Panc1 (cell line): ENCODE results near the gene PARP12. TPM values are rescaled to one million over a fixed set of nuclear protein-coding genes. Genes with fewer than 3 reads are reported as not detected.

ENCODE experiments used
- ATAC-seq: fragments of 200-7000 bp; cut with Tn5 transposase; 2 replicates; pipeline ENCODE4 v1.9.1; 2020; ENCODE audit warnings: mild to moderate bottlenecking, moderate library complexity
- BruUV-seq: library from RNA; stranded (reverse); fragments of 400-500 nt; replicated peaks from 2 replicates; lab custom pipeline; 2021; lab: Mats Ljungman, UMichigan
- CTCF ChIA-PET: fragments of 300-600 bp; sonication (Branson Sonifier 250); formaldehyde crosslinking; loops from one replicate; lab custom pipeline; 2022; ENCODE audit warnings: antibody characterized with exemption; lab: Charles Lee
- POLR2A ChIA-PET: fragments of 300-600 bp; sonication (Branson Sonifier 250); formaldehyde crosslinking; loops from one replicate; lab custom pipeline; 2022; ENCODE audit warnings: antibody characterized with exemption; lab: Charles Lee
- DNase-seq: peaks from one replicate; pipeline ENCODE4 v3.0.0-alpha.2; 2010; ENCODE audit warnings: low read depth, low spot score
- H3K27ac ChIP-seq: 2 replicates; pipeline ENCODE4 v1.5.1; 2011; ENCODE audit warnings: mild to moderate bottlenecking, low read length, inconsistent platforms
- H3K27me3 ChIP-seq: fragments of 200-500 bp; sonication (Bioruptor generic); 2 replicates; pipeline ENCODE4 v1.6.0; 2014; ENCODE audit warnings: low read length, inconsistent platforms; ENCODE audit not compliant: control insufficient read depth, insufficient read depth
- H3K36me3 ChIP-seq: fragments of 200-500 bp; sonication (Bioruptor generic); 2 replicates; pipeline ENCODE4 v1.5.1; 2014; ENCODE audit warnings: inconsistent platforms, mild to moderate bottlenecking, low read length, moderate library complexity; ENCODE audit not compliant: control insufficient read depth, insufficient read depth
- H3K4me1 ChIP-seq: 2 replicates; pipeline ENCODE4 v1.5.1; 2011; ENCODE audit warnings: inconsistent platforms, mild to moderate bottlenecking, low read length, moderate library complexity; ENCODE audit not compliant: control insufficient read depth, insufficient read depth
- H3K4me3 ChIP-seq, 2 experiments: 2 replicates each; pipeline ENCODE4 v1.5.1; 2011 to 2012; ENCODE audit warnings: low read depth in 2 of 2, low read length in 2 of 2, mild to moderate bottlenecking in 2 of 2, inconsistent platforms in 1 of 2, moderate library complexity in 1 of 2
- H3K9me3 ChIP-seq: fragments of 200-500 bp; sonication (Bioruptor generic); 2 replicates; pipeline ENCODE4 v1.5.1; 2014; ENCODE audit warnings: low read depth, mild to moderate bottlenecking, inconsistent platforms, low read length, moderate library complexity; ENCODE audit not compliant: control insufficient read depth, insufficient read depth
- POLR2AphosphoS5 ChIP-seq: IDR thresholded peaks from 2 replicates; pipeline ENCODE4 v1.6.1; 2012; ENCODE audit warnings: mild to moderate bottlenecking, low read depth, low read length, moderate library complexity
- SIN3A ChIP-seq: IDR thresholded peaks from 2 replicates; pipeline ENCODE4 v1.6.1; 2012; ENCODE audit warnings: low read depth, mild to moderate bottlenecking, low read length, moderate library complexity, borderline replicate concordance; ENCODE audit not compliant: insufficient read depth
- TCF7L2 ChIP-seq: IDR thresholded peaks from 2 replicates; pipeline ENCODE4 v1.6.1; 2011; ENCODE audit warnings: mild to moderate bottlenecking, low read depth, low read length, inconsistent platforms
- in situ Hi-C: cut with HindIII; loops from 2 replicates; pipeline ENCODE4 v1.10.0; 2016; ENCODE audit warnings: low sequenced_read_pairs, low pct_unique_long_range_greater_than_20kb
- intact Hi-C: fragments of 100-400 bp; cut with micrococcal nuclease; formaldehyde crosslinking; loops from one replicate; pipeline ENCODE4 v1.10.0; 2022; ENCODE audit not compliant: unreplicated experiment
- total RNA-seq: library from RNA; stranded (reverse); gene quantifications from one replicate; pipeline ENCODE4 v1.2.1, GENCODE V29; 2021; ENCODE audit not compliant: unreplicated experiment
- TF ChIP-seq, protein P1 (sequence below), 2 experiments: IDR thresholded peaks; 2 replicates each; pipeline ENCODE4 v1.6.1; 2011 to 2012; ENCODE audit warnings: low read depth in 2 of 2, control low read depth in 1 of 2, low read length in 1 of 2, mild to moderate bottlenecking in 1 of 2, moderate library complexity in 1 of 2; ENCODE audit not compliant: insufficient read depth in 1 of 2
- TF ChIP-seq, protein P2 (sequence below): fragments of 450-650 bp; IDR thresholded peaks from 2 replicates; pipeline ENCODE4 v1.5.1; 2017; ENCODE audit warnings: mild to moderate bottlenecking

Gene PARP12
- total RNA-seq, 1 experiment from 2014 or later: 31.7 TPM

DNA sequence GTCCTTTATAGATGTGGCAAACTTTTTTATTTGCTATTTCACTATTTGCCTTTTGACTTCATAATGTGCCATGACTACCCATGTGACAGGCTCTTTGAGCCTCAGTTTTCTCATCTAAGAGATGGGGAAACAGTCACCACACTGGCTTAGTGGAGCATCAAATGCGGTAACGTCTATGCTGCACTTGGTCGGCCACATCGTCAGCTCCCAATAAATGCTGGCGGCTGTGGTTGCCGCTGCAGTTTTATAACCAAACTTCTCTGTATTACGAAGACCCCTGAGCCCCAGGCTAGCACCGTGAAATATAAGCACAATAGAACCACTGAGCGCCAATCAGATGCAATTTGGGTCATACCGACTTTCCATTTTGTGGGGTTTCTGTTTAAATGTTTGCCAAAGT is 56.2 kb downstream of the PARP12 start:
- intact Hi-C loops: no loop called here
- no peaks in the 10 kb centered on the region for H3K36me3 ChIP-seq
- ChIA-PET POLR2A (no interaction called here), CTCF (no interaction called here)
- ATAC-seq (no peak), DNase-seq (no peak)
- H3K27ac ChIP-seq: no peak overlapping the region
- 0 out of 2 replicates have a peak, but pooled peaks cover 3% of the 10 kb centered on the region for H3K27me3 ChIP-seq
- H3K9me3 ChIP-seq: no peaks in the 10 kb centered on the region
- no TSS peak for BruUV-seq
- H3K4me3 ChIP-seq: no peak overlapping the region
- H3K4me1 ChIP-seq: peaks cover 4% of the 10 kb centered on the region; the same call in 1 of the 2 replicates
- in situ Hi-C loops: no loop called here
- TF ChIP-seq POLR2AphosphoS5: no peak
- TF ChIP-seq TCF7L2: no peak
- TF ChIP-seq, protein P1, sequence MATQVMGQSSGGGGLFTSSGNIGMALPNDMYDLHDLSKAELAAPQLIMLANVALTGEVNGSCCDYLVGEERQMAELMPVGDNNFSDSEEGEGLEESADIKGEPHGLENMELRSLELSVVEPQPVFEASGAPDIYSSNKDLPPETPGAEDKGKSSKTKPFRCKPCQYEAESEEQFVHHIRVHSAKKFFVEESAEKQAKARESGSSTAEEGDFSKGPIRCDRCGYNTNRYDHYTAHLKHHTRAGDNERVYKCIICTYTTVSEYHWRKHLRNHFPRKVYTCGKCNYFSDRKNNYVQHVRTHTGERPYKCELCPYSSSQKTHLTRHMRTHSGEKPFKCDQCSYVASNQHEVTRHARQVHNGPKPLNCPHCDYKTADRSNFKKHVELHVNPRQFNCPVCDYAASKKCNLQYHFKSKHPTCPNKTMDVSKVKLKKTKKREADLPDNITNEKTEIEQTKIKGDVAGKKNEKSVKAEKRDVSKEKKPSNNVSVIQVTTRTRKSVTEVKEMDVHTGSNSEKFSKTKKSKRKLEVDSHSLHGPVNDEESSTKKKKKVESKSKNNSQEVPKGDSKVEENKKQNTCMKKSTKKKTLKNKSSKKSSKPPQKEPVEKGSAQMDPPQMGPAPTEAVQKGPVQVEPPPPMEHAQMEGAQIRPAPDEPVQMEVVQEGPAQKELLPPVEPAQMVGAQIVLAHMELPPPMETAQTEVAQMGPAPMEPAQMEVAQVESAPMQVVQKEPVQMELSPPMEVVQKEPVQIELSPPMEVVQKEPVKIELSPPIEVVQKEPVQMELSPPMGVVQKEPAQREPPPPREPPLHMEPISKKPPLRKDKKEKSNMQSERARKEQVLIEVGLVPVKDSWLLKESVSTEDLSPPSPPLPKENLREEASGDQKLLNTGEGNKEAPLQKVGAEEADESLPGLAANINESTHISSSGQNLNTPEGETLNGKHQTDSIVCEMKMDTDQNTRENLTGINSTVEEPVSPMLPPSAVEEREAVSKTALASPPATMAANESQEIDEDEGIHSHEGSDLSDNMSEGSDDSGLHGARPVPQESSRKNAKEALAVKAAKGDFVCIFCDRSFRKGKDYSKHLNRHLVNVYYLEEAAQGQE (IDR thresholded peaks at IDR 0.05; ENCODE audit: insufficient read depth in 1 of 2, low read depth in 2 of 2, low read length in 1 of 2): no peak
- no peak for TF ChIP-seq SIN3A
- TF ChIP-seq, protein P2, sequence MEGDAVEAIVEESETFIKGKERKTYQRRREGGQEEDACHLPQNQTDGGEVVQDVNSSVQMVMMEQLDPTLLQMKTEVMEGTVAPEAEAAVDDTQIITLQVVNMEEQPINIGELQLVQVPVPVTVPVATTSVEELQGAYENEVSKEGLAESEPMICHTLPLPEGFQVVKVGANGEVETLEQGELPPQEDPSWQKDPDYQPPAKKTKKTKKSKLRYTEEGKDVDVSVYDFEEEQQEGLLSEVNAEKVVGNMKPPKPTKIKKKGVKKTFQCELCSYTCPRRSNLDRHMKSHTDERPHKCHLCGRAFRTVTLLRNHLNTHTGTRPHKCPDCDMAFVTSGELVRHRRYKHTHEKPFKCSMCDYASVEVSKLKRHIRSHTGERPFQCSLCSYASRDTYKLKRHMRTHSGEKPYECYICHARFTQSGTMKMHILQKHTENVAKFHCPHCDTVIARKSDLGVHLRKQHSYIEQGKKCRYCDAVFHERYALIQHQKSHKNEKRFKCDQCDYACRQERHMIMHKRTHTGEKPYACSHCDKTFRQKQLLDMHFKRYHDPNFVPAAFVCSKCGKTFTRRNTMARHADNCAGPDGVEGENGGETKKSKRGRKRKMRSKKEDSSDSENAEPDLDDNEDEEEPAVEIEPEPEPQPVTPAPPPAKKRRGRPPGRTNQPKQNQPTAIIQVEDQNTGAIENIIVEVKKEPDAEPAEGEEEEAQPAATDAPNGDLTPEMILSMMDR: no peak

DNA sequence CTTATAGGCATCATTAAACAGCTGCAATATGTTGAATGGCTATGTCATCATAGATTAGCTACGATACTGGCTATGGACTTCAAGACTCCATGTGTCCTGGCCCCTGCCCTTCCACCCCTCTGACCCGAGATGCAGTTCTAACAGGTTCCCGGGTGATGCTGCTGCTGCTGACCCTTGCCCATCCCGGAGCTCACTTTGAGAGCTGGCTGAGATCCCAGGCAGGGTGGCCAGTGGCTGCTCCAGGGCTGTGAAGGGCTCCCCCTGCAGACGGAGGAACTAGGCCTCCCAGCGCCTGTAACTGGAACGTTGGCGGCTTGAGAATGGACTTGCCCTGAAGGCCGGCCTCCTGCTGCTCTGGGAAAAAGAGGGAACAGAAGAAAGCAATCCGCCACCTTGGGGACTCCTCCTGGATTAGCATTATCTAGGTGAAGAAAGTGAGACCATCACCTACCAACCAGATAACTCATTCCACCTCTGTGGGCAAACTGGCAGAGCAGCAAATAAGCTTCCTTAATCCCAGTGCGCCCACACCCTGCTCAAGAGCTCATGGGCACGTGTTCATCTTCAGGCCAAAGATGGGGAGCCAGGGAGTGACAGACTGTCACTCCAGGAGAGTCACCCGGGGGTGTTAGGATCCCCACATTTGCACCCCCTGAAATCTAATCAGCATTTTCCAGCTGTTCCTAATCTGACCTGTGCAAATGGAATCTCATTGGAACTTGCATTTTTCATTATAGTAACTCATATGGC is 56.8 kb downstream of the PARP12 start:
- ChIA-PET POLR2A (no interaction called here), CTCF (interaction anchor here (0.5 to 2.7 kb wide), 5 partner anchors 17 to 643 kb away, joined by 3 to 8 read pairs (median 3); no protein-coding TSS in a partner anchor)
- H3K36me3 ChIP-seq: no peaks in the 10 kb centered on the region
- DNase-seq: no peak
- ATAC-seq: no peak
- H3K27me3 ChIP-seq: 0 out of 2 replicates have a peak, but pooled peaks cover 3% of the 10 kb centered on the region
- no peaks in the 10 kb centered on the region for H3K9me3 ChIP-seq
- in situ Hi-C loops: no loop called here
- H3K4me3 ChIP-seq: no peak overlapping the region
- BruUV-seq: no TSS peak
- intact Hi-C loops: no loop called here
- no peak overlapping the region for H3K27ac ChIP-seq
- no peak for TF ChIP-seq SIN3A
- no peak for TF ChIP-seq POLR2AphosphoS5
- no peak for TF ChIP-seq TCF7L2
- TF ChIP-seq, protein P1 (IDR thresholded peaks at IDR 0.05; ENCODE audit: insufficient read depth in 1 of 2, low read depth in 2 of 2, low read length in 1 of 2): no peak
- TF ChIP-seq, protein P2: no peak; the same call in 1 of the 2 replicates
- H3K4me1 ChIP-seq: peaks cover 4% of the 10 kb centered on the region; the same call in 1 of the 2 replicates
